CD14-positive monocyte (primary cell): ENCODE measurements around the gene DBNDD1. TPM values are rescaled to one million over a fixed set of nuclear protein-coding genes. Genes with fewer than 3 reads are reported as not detected.

Source experiments
- DNase-seq, 3 donors: peaks; one replicate each; pipeline ENCODE4 v3.0.0-alpha.2; 2011 to 2022
- H2AFZ ChIP-seq: 2 replicates; pipeline ENCODE4 v1.6.0; 2012; ENCODE audit warnings: mild to moderate bottlenecking, low read depth, low read length, inconsistent platforms; ENCODE audit not compliant: insufficient read depth, poor library complexity, severe bottlenecking
- H3K27ac ChIP-seq, 2 donors: 1 replicate in 1 of 2; 2 replicates in 1 of 2; pipeline ENCODE4 v1.5.1; 2012 to 2013; ENCODE audit warnings: low read length in 2 of 2, control low read depth in 1 of 2, inconsistent platforms in 1 of 2, low read depth in 1 of 2, mild to moderate bottlenecking in 1 of 2
- H3K27me3 ChIP-seq, 2 donors: one replicate each; pipeline versions ENCODE4 v1.6.0 to v1.6.1; 2011 to 2013; ENCODE audit warnings: low read length in 2 of 2; ENCODE audit not compliant: control insufficient read depth in 2 of 2, insufficient read depth in 2 of 2
- H3K36me3 ChIP-seq, 2 donors: replicated peaks in 1 of 2; 1 replicate in 1 of 2; 2 replicates in 1 of 2; pipeline versions ENCODE4 v1.5.1 to v1.6.1; 2012 to 2013; ENCODE audit warnings: low read length in 2 of 2, control low read depth in 1 of 2, inconsistent platforms in 1 of 2, mild to moderate bottlenecking in 1 of 2; ENCODE audit not compliant: insufficient read depth in 2 of 2, control insufficient read depth in 1 of 2
- H3K4me1 ChIP-seq, 2 donors: 1 replicate in 1 of 2; 2 replicates in 1 of 2; pipeline versions ENCODE4 v1.5.1 to v1.6.1; 2012 to 2013; ENCODE audit warnings: low read length in 2 of 2, control low read depth in 1 of 2, inconsistent platforms in 1 of 2, mild to moderate bottlenecking in 1 of 2, moderate library complexity in 1 of 2; ENCODE audit not compliant: insufficient read depth in 2 of 2, control insufficient read depth in 1 of 2
- H3K4me2 ChIP-seq: replicated peaks from 2 replicates; pipeline ENCODE3; 2012; ENCODE audit warnings: low read length, moderate library complexity, mild to moderate bottlenecking; ENCODE audit not compliant: poor library complexity, severe bottlenecking; ENCODE audit errors: extremely low read depth
- H3K4me3 ChIP-seq, 3 experiments: fragments of 200-600 bp in 1 of 3; sonication (generic) in 1 of 3; replicated peaks in 1 of 3; 1 replicate in 2 of 3; 2 replicates in 1 of 3; pipeline ENCODE4 v1.5.1; 2011 to 2013; ENCODE audit warnings: low read length in 3 of 3, mild to moderate bottlenecking in 3 of 3, control low read depth in 2 of 3, low read depth in 2 of 3, inconsistent platforms in 1 of 3, moderate library complexity in 1 of 3
- H3K79me2 ChIP-seq: 2 replicates; pipeline ENCODE4 v1.6.0; 2012; ENCODE audit warnings: mild to moderate bottlenecking, control low read depth, inconsistent platforms, low read length, moderate library complexity; ENCODE audit not compliant: insufficient read depth
- H3K9ac ChIP-seq: 2 replicates; pipeline ENCODE4 v1.6.0; 2017; ENCODE audit warnings: low read length, mild to moderate bottlenecking; ENCODE audit not compliant: insufficient read depth, poor library complexity, severe bottlenecking
- H3K9me3 ChIP-seq, 2 donors: replicated peaks in 1 of 2; 1 replicate in 1 of 2; 2 replicates in 1 of 2; pipeline versions ENCODE4 v1.5.1 to v1.6.1; 2012 to 2013; ENCODE audit warnings: low read length in 2 of 2, control low read depth in 1 of 2; ENCODE audit not compliant: control insufficient read depth in 1 of 2, insufficient read depth in 1 of 2
- H4K20me1 ChIP-seq: 2 replicates; pipeline ENCODE4 v1.6.0; 2012; ENCODE audit warnings: mild to moderate bottlenecking, low read length, control low read depth, moderate library complexity; ENCODE audit not compliant: insufficient read depth
- H3K27ac Mint-ChIP-seq, 7 donors: one replicate each; pipeline ENCODE4 v1.8.0; 2020; ENCODE audit warnings: mild to moderate bottlenecking in 7 of 7, mixed read lengths in 7 of 7, moderate library complexity in 6 of 7, inconsistent platforms in 2 of 7
- H3K27me3 Mint-ChIP-seq, 3 donors: one replicate each; pipeline ENCODE4 v1.8.0; 2021 to 2022; ENCODE audit warnings: low read depth in 3 of 3, mild to moderate bottlenecking in 3 of 3, mixed read lengths in 3 of 3, moderate library complexity in 3 of 3, inconsistent platforms in 1 of 3
- H3K36me3 Mint-ChIP-seq, 2 donors: one replicate each; pipeline ENCODE4 v1.8.0; 2020; ENCODE audit warnings: mixed read lengths in 2 of 2, inconsistent platforms in 1 of 2, mild to moderate bottlenecking in 1 of 2
- H3K4me1 Mint-ChIP-seq: one replicate; pipeline ENCODE4 v1.8.0; 2020; ENCODE audit warnings: mild to moderate bottlenecking, mixed read lengths
- H3K4me3 Mint-ChIP-seq, 2 donors: one replicate each; pipeline ENCODE4 v1.8.0; 2020; ENCODE audit warnings: mild to moderate bottlenecking in 2 of 2, mixed read lengths in 2 of 2, moderate library complexity in 1 of 2
- H3K9me3 Mint-ChIP-seq, 7 donors: one replicate each; pipeline ENCODE4 v1.8.0; 2020 to 2022; ENCODE audit warnings: mixed read lengths in 7 of 7, mild to moderate bottlenecking in 6 of 7, moderate library complexity in 6 of 7, inconsistent platforms in 2 of 7
- CTCF ChIP-seq: fragments of 200-600 bp; IDR thresholded peaks from one replicate; pipeline ENCODE4 v1.8.0; 2022; ENCODE audit warnings: antibody characterized with exemption, mild to moderate bottlenecking
- WGBS: methylation state at CpG from one replicate; pipeline ENCODE4 v1.1.5; 2013; ENCODE audit warnings: missing lambda C conversion rate; ENCODE audit not compliant: insufficient coverage; 5-methylcytosine and 5-hydroxymethylcytosine counted together
- intact Hi-C, 2 donors: fragments of 100-400 bp; cut with micrococcal nuclease; formaldehyde crosslinking; loops; one replicate each; pipeline versions ENCODE4 v1.15.0 to v1.15.1; 2023
- polyA plus RNA-seq, 3 donors: library from polyadenylated mRNA; depleted of rRNA in 1 of 3; unstranded in 2 of 3; stranded (reverse) in 1 of 3; fragments of 300-500 nt in 2 of 3; fragments of >200 nt in 1 of 3; fragmentation: Illumina TruSeq in 2 of 3; gene quantifications; 1 replicate in 2 of 3; 2 replicates in 1 of 3; pipeline ENCODE4 v1.2.3, GENCODE V29; 2012 to 2021

The DBNDD1 gene
- polyA plus RNA-seq, 3 donors = 0.07 TPM; not detected in 2

- no peak for TF ChIP-seq CTCF
- Histone ChIP-seq H4K20me1 (no peaks in the 10 kb centered on the region), H2AFZ (no peak overlapping the region), H3K4me2 (no peak overlapping the region), H3K27me3 (no peaks in the 10 kb centered on the region), H3K9me3 (no peaks in the 10 kb centered on the region), H3K4me1 (no peaks in the 10 kb centered on the region), H3K9ac (no peak overlapping the region), H3K27ac (no peak overlapping the region), H3K36me3 (peaks cover 81 to 88% of the 10 kb centered on the region in 2 donors), H3K79me2 (no peaks in the 10 kb centered on the region), H3K4me3 (no peak overlapping the region)
- Mint-ChIP-seq H3K4me1 (no peaks in the 10 kb centered on the region), H3K9me3 (peaks cover 0 to 3% (median 0%) of the 10 kb centered on the region in 7 donors), H3K27me3 (no peaks in the 10 kb centered on the region), H3K36me3 (peaks cover 74 to 90% of the 10 kb centered on the region in 2 donors), H3K4me3 (no peak overlapping the region), H3K27ac (peak overlapping the region in 2 of 7 donors; percentile 31 to 50)
- DNase-seq = no peak
- 92% methylated on average over 7 of the region's 7 CpGs for WGBS
- intact Hi-C loops = no loop called here
Observed at GRCh38 chr16:89987169-89987568, 32.1 kb downstream of the DBNDD1 start.

- Histone ChIP-seq H3K4me1 (no peaks in the 10 kb centered on the region), H2AFZ (no peak overlapping the region), H3K9ac (no peak overlapping the region), H3K9me3 (no peaks in the 10 kb centered on the region), H3K4me2 (no peak overlapping the region), H3K27me3 (no peaks in the 10 kb centered on the region), H3K36me3 (peaks cover 81 to 88% of the 10 kb centered on the region in 2 donors), H3K27ac (no peak overlapping the region), H3K79me2 (no peaks in the 10 kb centered on the region), H3K4me3 (no peak overlapping the region), H4K20me1 (no peaks in the 10 kb centered on the region)
- WGBS = 88% methylated on average over 13 of the region's 13 CpGs
- DNase-seq = no peak
- intact Hi-C loops = no loop called here
- Mint-ChIP-seq H3K4me3 (no peak overlapping the region), H3K27ac (peak overlapping the region in 2 of 7 donors; percentile 2 to 10), H3K36me3 (peaks cover 76 to 90% of the 10 kb centered on the region in 2 donors), H3K27me3 (no peaks in the 10 kb centered on the region), H3K4me1 (no peaks in the 10 kb centered on the region), H3K9me3 (peaks cover 0 to 3% (median 0%) of the 10 kb centered on the region in 7 donors)
- TF ChIP-seq CTCF = no peak
Observed at GRCh38 chr16:89986600-89986999, 32.7 kb downstream of the DBNDD1 start.
